Measurements from ENCODE around the gene ZNF134.
A peak's percentile ranks its signal among the peaks of the same experiment; 100 is the strongest.

ZNF134 gene

GRCh38 chr19:57611113-57611512 lies 2.9 kb upstream of the ZNF134 start:
- peaks cover 17% of the 10 kb centered on the region for H3K4me1 Mint-ChIP-seq
- no peak overlapping the region for H3K27ac Mint-ChIP-seq
- H3K36me3 Mint-ChIP-seq (ENCODE audit: low read depth), result peaks cover 56% of the 10 kb centered on the region
- H3K4me3 Mint-ChIP-seq, result no peak overlapping the region
- peaks cover 51% of the 10 kb centered on the region for H3K9me3 Mint-ChIP-seq
- no peak for DNase-seq
- ATAC-seq, result no peak
- no peaks in the 10 kb centered on the region for H3K27me3 Mint-ChIP-seq

GRCh38 chr19:57615346-57615745 lies 1.3 kb downstream of the ZNF134 start:
- H3K9me3 Mint-ChIP-seq, result peaks cover 71% of the 10 kb centered on the region
- H3K4me3 Mint-ChIP-seq, result peak overlapping the region; percentile 92

GRCh38 chr19:57620673-57621348 lies 6.8 kb downstream of the ZNF134 start:
- no peak for DNase-seq
- no peak for ATAC-seq
- no peak overlapping the region for H3K4me3 Mint-ChIP-seq
- no peak overlapping the region for H3K27ac Mint-ChIP-seq
- no peaks in the 10 kb centered on the region for H3K27me3 Mint-ChIP-seq
- peaks cover 93% of the 10 kb centered on the region for H3K36me3 Mint-ChIP-seq (ENCODE audit: low read depth)
- H3K4me1 Mint-ChIP-seq, result peaks cover 3% of the 10 kb centered on the region
- peaks cover 79% of the 10 kb centered on the region for H3K9me3 Mint-ChIP-seq

More at GRCh38 chr19:57615346-57615745, 1.3 kb downstream of the ZNF134 start:
- ATAC-seq (no peak), DNase-seq (no peak)
- H3K4me1 Mint-ChIP-seq, result peaks cover 20% of the 10 kb centered on the region
- H3K36me3 Mint-ChIP-seq (ENCODE audit: low read depth), result peaks cover 69% of the 10 kb centered on the region
- H3K27me3 Mint-ChIP-seq, result no peaks in the 10 kb centered on the region
- H3K27ac Mint-ChIP-seq, result peak overlapping the region; percentile 79

GRCh38 chr19:57623091-57623490 lies 9.0 kb downstream of the ZNF134 start:
- H3K27me3 Mint-ChIP-seq, result no peaks in the 10 kb centered on the region
- H3K36me3 Mint-ChIP-seq (ENCODE audit: low read depth), result peaks cover 70% of the 10 kb centered on the region
- DNase-seq (no peak), ATAC-seq (no peak)
- H3K4me3 Mint-ChIP-seq, result no peak overlapping the region
- H3K9me3 Mint-ChIP-seq, result peaks cover 70% of the 10 kb centered on the region
- no peaks in the 10 kb centered on the region for H3K4me1 Mint-ChIP-seq
- H3K27ac Mint-ChIP-seq, result no peak overlapping the region

- Mint-ChIP-seq H3K36me3 (ENCODE audit: low read depth) (peaks cover 42% of the 10 kb centered on the region), H3K27me3 (no peaks in the 10 kb centered on the region), H3K9me3 (peaks cover 44% of the 10 kb centered on the region), H3K4me3 (peak within 1 kb of the TSS; percentile 85), H3K4me1 (peaks cover 17% of the 10 kb centered on the region), H3K27ac (peak within 1 kb of the TSS; percentile 25)
- DNase-seq (peak; percentile 83), ATAC-seq (peak; percentile 99)
Observed at GRCh38 chr19:57632987-57633831, 19.2 kb downstream of the ZNF134 start, which contains the start of gene ZNF211. TSS of gene ZNF211 (plus strand) at chr19:57633168. CDS start at chr19:57633347, 179 bp downstream.

GRCh38 chr19:57633832-57634131 lies 19.7 kb downstream of the ZNF134 start:
- ATAC-seq (no peak), DNase-seq (no peak)
- H3K36me3 Mint-ChIP-seq (ENCODE audit: low read depth), result peaks cover 47% of the 10 kb centered on the region
- no peaks in the 10 kb centered on the region for H3K27me3 Mint-ChIP-seq
- peak overlapping the region; percentile 85 for H3K4me3 Mint-ChIP-seq
- H3K9me3 Mint-ChIP-seq, result peaks cover 44% of the 10 kb centered on the region
- H3K4me1 Mint-ChIP-seq, result peaks cover 17% of the 10 kb centered on the region
- peak overlapping the region; percentile 25 for H3K27ac Mint-ChIP-seq

- Mint-ChIP-seq H3K4me1 (peaks cover 17% of the 10 kb centered on the region), H3K9me3 (peaks cover 69% of the 10 kb centered on the region), H3K27ac (no peak overlapping the region), H3K36me3 (ENCODE audit: low read depth) (peaks cover 77% of the 10 kb centered on the region), H3K4me3 (no peak overlapping the region), H3K27me3 (no peaks in the 10 kb centered on the region)
- DNase-seq (no peak), ATAC-seq (no peak)
Observed at GRCh38 chr19:57637379-57637778, 23.3 kb downstream of the ZNF134 start.

- Mint-ChIP-seq H3K27me3 (no peaks in the 10 kb centered on the region), H3K4me3 (no peak overlapping the region), H3K27ac (no peak overlapping the region), H3K36me3 (ENCODE audit: low read depth) (peaks cover 69% of the 10 kb centered on the region), H3K9me3 (peaks cover 74% of the 10 kb centered on the region), H3K4me1 (no peaks in the 10 kb centered on the region)
- no peak for ATAC-seq
- DNase-seq, result no peak
Observed at GRCh38 chr19:57641715-57642234, 27.7 kb downstream of the ZNF134 start.

- no peak overlapping the region for H3K27ac Mint-ChIP-seq
- H3K4me1 Mint-ChIP-seq, result no peaks in the 10 kb centered on the region
- H3K27me3 Mint-ChIP-seq, result no peaks in the 10 kb centered on the region
- no peak overlapping the region for H3K4me3 Mint-ChIP-seq
- DNase-seq (no peak), ATAC-seq (no peak)
- peaks cover 73% of the 10 kb centered on the region for H3K9me3 Mint-ChIP-seq
- peaks cover 62% of the 10 kb centered on the region for H3K36me3 Mint-ChIP-seq (ENCODE audit: low read depth)
Observed at GRCh38 chr19:57642396-57643046, 28.5 kb downstream of the ZNF134 start.

- ATAC-seq (no peak), DNase-seq (no peak)
- H3K4me1 Mint-ChIP-seq, result no peaks in the 10 kb centered on the region
- H3K4me3 Mint-ChIP-seq, result no peak overlapping the region
- H3K9me3 Mint-ChIP-seq, result peaks cover 75% of the 10 kb centered on the region
- H3K36me3 Mint-ChIP-seq (ENCODE audit: low read depth), result peaks cover 55% of the 10 kb centered on the region
- no peak overlapping the region for H3K27ac Mint-ChIP-seq
- no peaks in the 10 kb centered on the region for H3K27me3 Mint-ChIP-seq
Observed at GRCh38 chr19:57643734-57644133, 29.7 kb downstream of the ZNF134 start.

- DNase-seq, result no peak
- no peak for ATAC-seq
- Mint-ChIP-seq H3K4me3 (no peak overlapping the region), H3K36me3 (ENCODE audit: low read depth) (peaks cover 23% of the 10 kb centered on the region), H3K27ac (no peak overlapping the region), H3K27me3 (peaks cover 4% of the 10 kb centered on the region), H3K4me1 (peaks cover 5% of the 10 kb centered on the region), H3K9me3 (peaks cover 62% of the 10 kb centered on the region)
Observed at GRCh38 chr19:57648331-57649003, 34.4 kb downstream of the ZNF134 start.

GRCh38 chr19:57651654-57651996 lies 37.6 kb downstream of the ZNF134 start:
- no peak overlapping the region for H3K4me3 Mint-ChIP-seq
- ATAC-seq (no peak), DNase-seq (no peak)
- H3K9me3 Mint-ChIP-seq, result peaks cover 67% of the 10 kb centered on the region
- H3K27me3 Mint-ChIP-seq, result peaks cover 26% of the 10 kb centered on the region
- H3K36me3 Mint-ChIP-seq (ENCODE audit: low read depth), result peaks cover 23% of the 10 kb centered on the region
- no peak overlapping the region for H3K27ac Mint-ChIP-seq
- peaks cover 5% of the 10 kb centered on the region for H3K4me1 Mint-ChIP-seq

- H3K27me3 Mint-ChIP-seq, result peaks cover 32% of the 10 kb centered on the region
- DNase-seq (no peak), ATAC-seq (no peak)
- no peak overlapping the region for H3K4me3 Mint-ChIP-seq
- H3K4me1 Mint-ChIP-seq, result peaks cover 5% of the 10 kb centered on the region
- H3K36me3 Mint-ChIP-seq (ENCODE audit: low read depth), result peaks cover 20% of the 10 kb centered on the region
- no peak overlapping the region for H3K27ac Mint-ChIP-seq
- H3K9me3 Mint-ChIP-seq, result peaks cover 54% of the 10 kb centered on the region
Observed at GRCh38 chr19:57653689-57654088, 39.6 kb downstream of the ZNF134 start.

- H3K36me3 Mint-ChIP-seq (ENCODE audit: low read depth), result peaks cover 17% of the 10 kb centered on the region
- peaks cover 48% of the 10 kb centered on the region for H3K9me3 Mint-ChIP-seq
- ATAC-seq, result no peak
- peaks cover 40% of the 10 kb centered on the region for H3K27me3 Mint-ChIP-seq
- H3K27ac Mint-ChIP-seq, result no peak overlapping the region
- H3K4me1 Mint-ChIP-seq, result peaks cover 5% of the 10 kb centered on the region
- no peak for DNase-seq
- H3K4me3 Mint-ChIP-seq, result no peak overlapping the region
Observed at GRCh38 chr19:57655443-57655842, 41.4 kb downstream of the ZNF134 start.
